LoVo (cell line): Measurements from ENCODE around the gene HPS1.

Source experiments
- DNase-seq: peaks from one replicate; pipeline ENCODE4 v3.0.0-alpha.2; 2016; ENCODE audit warnings: low spot score

The HPS1 gene

GRCh38 chr10:98446661-98447221 lies at the start of gene HPS1:
TSS of gene HPS1 (minus strand) at chr10:98446935. CDS start at chr10:98443240, 3,695 bp downstream.
- DNase-seq: peak; percentile 83

GRCh38 chr10:98492763-98493162 lies 46.0 kb upstream of the HPS1 start:
- DNase-seq: no peak

- no peak for DNase-seq
Measured at GRCh38 chr10:98489561-98490481, 43.1 kb upstream of the HPS1 start.

GRCh38 chr10:98488669-98489430 lies 42.1 kb upstream of the HPS1 start:
- DNase-seq: no peak

- no peak for DNase-seq
Measured at GRCh38 chr10:98487649-98488048, 40.9 kb upstream of the HPS1 start.

- DNase-seq: no peak
Measured at GRCh38 chr10:98486421-98486820, 39.7 kb upstream of the HPS1 start.

GRCh38 chr10:98485959-98486358 lies 39.2 kb upstream of the HPS1 start:
- no peak for DNase-seq

GRCh38 chr10:98483658-98484057 lies 36.9 kb upstream of the HPS1 start:
- DNase-seq: no peak

- DNase-seq: no peak
Measured at GRCh38 chr10:98482096-98482495, 35.4 kb upstream of the HPS1 start.

GRCh38 chr10:98481404-98481945 lies 34.7 kb upstream of the HPS1 start:
- no peak for DNase-seq

- no peak for DNase-seq
Measured at GRCh38 chr10:98478430-98479222, 31.9 kb upstream of the HPS1 start.

GRCh38 chr10:98477861-98478260 lies 31.1 kb upstream of the HPS1 start:
- DNase-seq: no peak

- DNase-seq: no peak
Measured at GRCh38 chr10:98474628-98475027, 27.9 kb upstream of the HPS1 start.

GRCh38 chr10:98472196-98472595 lies 25.5 kb upstream of the HPS1 start:
- DNase-seq: no peak

GRCh38 chr10:98470850-98471249 lies 24.1 kb upstream of the HPS1 start:
- DNase-seq: no peak

GRCh38 chr10:98469001-98469931 lies 22.5 kb upstream of the HPS1 start:
- no peak for DNase-seq

GRCh38 chr10:98467506-98468318 lies 21.0 kb upstream of the HPS1 start:
- DNase-seq: peak; percentile 92

GRCh38 chr10:98466861-98467505 lies 20.2 kb upstream of the HPS1 start:
- no peak for DNase-seq

- DNase-seq: no peak
Measured at GRCh38 chr10:98465866-98466265, 19.1 kb upstream of the HPS1 start.
